ENCODE measurements around the gene LPAR5. TPM values are rescaled to one million over a fixed set of nuclear protein-coding genes. Genes with fewer than 3 reads are reported as not detected.

Gene LPAR5
- total RNA-seq (2022; extraction: Qiagen RNA extraction) = 0.38 to 0.97 TPM (median 0.66 TPM) in 5 replicates

GRCh38 chr12:6635856-6636531 lies at the start of gene LPAR5:
Gene LPAR5 (minus strand): TSS chr12:6635959. CDS start chr12:6621248, 14,711 bp downstream.

GRCh38 chr12:6662906-6663742 lies 27.4 kb upstream of the LPAR5 start, which contains the start of gene ING4:
Gene ING4 (minus strand): TSS chr12:6663119. CDS start chr12:6663101, 18 bp downstream.

GRCh38 chr12:6647083-6647604 lies 11.4 kb upstream of the LPAR5 start, which contains the start of gene ACRBP:
Gene ACRBP (minus strand): TSS chr12:6647432. CDS start chr12:6647366, 66 bp downstream.

Other genes with a start within 250 kb of the LPAR5 start
- gene CD27, start 191.0 kb downstream of the LPAR5 start, total RNA-seq (2022; extraction: Qiagen RNA extraction) = not detected in 5 replicates
- 3.5 to 4.3 TPM (median 3.5 TPM) in 5 replicates for gene TAPBPL, start 183.9 kb downstream of the LPAR5 start, total RNA-seq (2022; extraction: Qiagen RNA extraction)
- 9.8 to 13.4 TPM (median 12.1 TPM) in 5 replicates for gene VAMP1, start 165.3 kb downstream of the LPAR5 start, total RNA-seq (2022; extraction: Qiagen RNA extraction)
- gene MRPL51, start 142.7 kb downstream of the LPAR5 start, total RNA-seq (2022; extraction: Qiagen RNA extraction) = 282 to 327 TPM (median 309 TPM) in 5 replicates
- gene NCAPD2, start 141.9 kb downstream of the LPAR5 start, total RNA-seq (2022; extraction: Qiagen RNA extraction) = 56.5 to 62.5 TPM (median 60.7 TPM) in 5 replicates
- 7,029 to 9,300 TPM (median 8,522 TPM) in 5 replicates for gene GAPDH, start 101.4 kb downstream of the LPAR5 start, total RNA-seq (2022; extraction: Qiagen RNA extraction)
- gene IFFO1, start 79.9 kb downstream of the LPAR5 start, total RNA-seq (2022; extraction: Qiagen RNA extraction) = 1.6 to 2.5 TPM (median 2.2 TPM) in 5 replicates
- gene NOP2, start 67.7 kb downstream of the LPAR5 start, total RNA-seq (2022; extraction: Qiagen RNA extraction) = 91.7 to 109 TPM (median 98.4 TPM) in 5 replicates
- 59.8 to 76.6 TPM (median 62.8 TPM) in 5 replicates for gene CHD4, start 28.6 kb downstream of the LPAR5 start, total RNA-seq (2022; extraction: Qiagen RNA extraction)
- gene ACRBP, start 11.5 kb upstream of the LPAR5 start, total RNA-seq (2022; extraction: Qiagen RNA extraction) = 0.08 to 0.40 TPM (median 0.15 TPM) in 3 of 5 replicates, not detected in the others
- gene ING4, start 27.2 kb upstream of the LPAR5 start, total RNA-seq (2022; extraction: Qiagen RNA extraction) = 13.8 to 19.8 TPM (median 15.7 TPM) in 5 replicates
- 50.6 to 58.9 TPM (median 55.4 TPM) in 5 replicates for gene ZNF384, start 53.4 kb upstream of the LPAR5 start, total RNA-seq (2022; extraction: Qiagen RNA extraction)
- gene PIANP, start 64.9 kb upstream of the LPAR5 start, total RNA-seq (2022; extraction: Qiagen RNA extraction) = 0.64 to 1.0 TPM (median 0.73 TPM) in 5 replicates
- gene COPS7A, start 88.1 kb upstream of the LPAR5 start, total RNA-seq (2022; extraction: Qiagen RNA extraction) = 47.2 to 58.3 TPM (median 55.9 TPM) in 5 replicates
- 252 to 312 TPM (median 307 TPM) in 5 replicates for gene MLF2, start 117.2 kb upstream of the LPAR5 start, total RNA-seq (2022; extraction: Qiagen RNA extraction)
- gene PTMS, start 130.4 kb upstream of the LPAR5 start, total RNA-seq (2022; extraction: Qiagen RNA extraction) = 703 to 949 TPM (median 926 TPM) in 5 replicates
- 0.89 to 2.3 TPM (median 1.4 TPM) in 5 replicates for gene LAG3, start 136.6 kb upstream of the LPAR5 start, total RNA-seq (2022; extraction: Qiagen RNA extraction)
- not detected in 5 replicates for gene CD4, start 153.6 kb upstream of the LPAR5 start, total RNA-seq (2022; extraction: Qiagen RNA extraction)
- 0.23 to 0.53 TPM (median 0.45 TPM) in 5 replicates for gene GPR162, start 185.9 kb upstream of the LPAR5 start, total RNA-seq (2022; extraction: Qiagen RNA extraction)
- gene P3H3, start 192.4 kb upstream of the LPAR5 start, total RNA-seq (2022; extraction: Qiagen RNA extraction) = 19.8 to 29.8 TPM (median 28.7 TPM) in 5 replicates
- gene GNB3, start 205.0 kb upstream of the LPAR5 start, total RNA-seq (2022; extraction: Qiagen RNA extraction) = 1.2 to 2.3 TPM (median 1.9 TPM) in 5 replicates
- 71.5 to 81.3 TPM (median 75.3 TPM) in 5 replicates for gene CDCA3, start 215.3 kb upstream of the LPAR5 start, total RNA-seq (2022; extraction: Qiagen RNA extraction)
- 74.8 to 79.3 TPM (median 76.6 TPM) in 5 replicates for gene USP5, start 216.2 kb upstream of the LPAR5 start, total RNA-seq (2022; extraction: Qiagen RNA extraction)
- 1,486 to 1,673 TPM (median 1,653 TPM) in 5 replicates for gene TPI1, start 231.6 kb upstream of the LPAR5 start, total RNA-seq (2022; extraction: Qiagen RNA extraction)
- gene SPSB2, start 237.3 kb upstream of the LPAR5 start, total RNA-seq (2022; extraction: Qiagen RNA extraction) = 23.1 to 34.6 TPM (median 32.3 TPM) in 5 replicates